Adrenal gland (tissue), 5 donors: ENCODE measurements around the gene CZIB.

Experiments used
- POLR2A ChIP-seq, 2 donors: fragments of 450-650 bp; IDR thresholded peaks; one replicate each; pipeline ENCODE4 v1.6.1; 2017; ENCODE audit warnings: antibody characterized with exemption in 2 of 2, mild to moderate bottlenecking in 2 of 2, moderate library complexity in 1 of 2
- TF ChIP-seq, protein P1 (sequence below), 6 experiments: fragments of 450-650 bp in 4 of 6; fragments of 200-600 bp in 2 of 6; sonication (generic) in 1 of 6; IDR thresholded peaks; 1 replicate in 5 of 6; 2 replicates in 1 of 6; pipeline versions ENCODE4 v1.5.1 to v1.8.0; 2016 to 2021; ENCODE audit warnings: antibody characterized with exemption in 6 of 6, mild to moderate bottlenecking in 2 of 6, moderate library complexity in 1 of 6
- donor health status: DM: no; HTN: no; CAD: no.

DNA sequence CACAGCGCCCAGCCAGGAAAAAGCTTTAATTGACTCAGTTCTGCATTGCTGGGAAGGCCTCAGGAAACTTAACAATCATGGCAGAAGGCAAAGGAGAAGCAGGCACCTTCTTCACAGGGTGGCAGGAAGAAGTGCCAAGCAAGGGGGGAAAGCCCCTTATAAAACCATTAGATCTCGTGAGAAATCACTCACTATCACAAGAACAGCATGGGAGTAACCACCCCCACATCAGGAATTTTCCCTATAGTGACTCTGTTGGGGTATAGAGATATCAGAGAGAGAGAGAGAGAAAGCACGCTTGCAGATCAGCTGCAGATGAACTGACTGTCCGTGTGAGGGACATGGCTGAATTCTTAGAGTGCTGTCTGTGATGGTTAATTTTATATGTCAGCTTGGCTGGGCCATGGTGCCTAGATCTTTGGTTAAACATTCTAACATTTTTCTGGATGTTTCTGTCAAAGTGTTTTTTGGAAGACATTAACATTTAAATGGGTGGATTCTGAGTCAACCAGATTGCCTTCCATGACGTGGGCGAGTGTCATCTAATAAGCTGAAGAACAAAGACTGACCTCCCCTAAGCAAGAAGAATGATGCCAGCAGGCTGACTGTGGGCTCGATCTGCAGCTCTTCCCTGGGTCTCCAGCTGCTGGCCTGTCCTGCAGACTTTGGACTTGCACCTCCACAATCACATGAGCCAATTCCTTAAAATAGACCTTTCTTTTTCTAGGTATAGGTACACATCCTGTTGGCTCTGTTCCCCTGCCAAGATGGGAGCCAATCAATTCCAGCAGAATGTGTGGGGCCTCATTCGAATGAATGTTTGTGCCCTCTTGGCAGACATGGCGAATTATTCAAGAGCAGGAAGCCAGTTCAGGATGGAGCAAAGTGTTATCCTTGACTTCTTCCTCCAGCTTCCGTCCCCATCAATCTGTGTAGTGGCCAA lies 45.2 kb downstream of the CZIB start:
- TF ChIP-seq, protein P1, sequence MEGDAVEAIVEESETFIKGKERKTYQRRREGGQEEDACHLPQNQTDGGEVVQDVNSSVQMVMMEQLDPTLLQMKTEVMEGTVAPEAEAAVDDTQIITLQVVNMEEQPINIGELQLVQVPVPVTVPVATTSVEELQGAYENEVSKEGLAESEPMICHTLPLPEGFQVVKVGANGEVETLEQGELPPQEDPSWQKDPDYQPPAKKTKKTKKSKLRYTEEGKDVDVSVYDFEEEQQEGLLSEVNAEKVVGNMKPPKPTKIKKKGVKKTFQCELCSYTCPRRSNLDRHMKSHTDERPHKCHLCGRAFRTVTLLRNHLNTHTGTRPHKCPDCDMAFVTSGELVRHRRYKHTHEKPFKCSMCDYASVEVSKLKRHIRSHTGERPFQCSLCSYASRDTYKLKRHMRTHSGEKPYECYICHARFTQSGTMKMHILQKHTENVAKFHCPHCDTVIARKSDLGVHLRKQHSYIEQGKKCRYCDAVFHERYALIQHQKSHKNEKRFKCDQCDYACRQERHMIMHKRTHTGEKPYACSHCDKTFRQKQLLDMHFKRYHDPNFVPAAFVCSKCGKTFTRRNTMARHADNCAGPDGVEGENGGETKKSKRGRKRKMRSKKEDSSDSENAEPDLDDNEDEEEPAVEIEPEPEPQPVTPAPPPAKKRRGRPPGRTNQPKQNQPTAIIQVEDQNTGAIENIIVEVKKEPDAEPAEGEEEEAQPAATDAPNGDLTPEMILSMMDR (IDR thresholded peaks at IDR 0.05), result no peak
- TF ChIP-seq POLR2A (IDR thresholded peaks at IDR 0.05), result no peak
